ENCODE data around the gene EIF2S3.
"Not testable (repeated sequence)": the region's sequence is repeated elsewhere in the genome, so short reads cannot be mapped to it uniquely, and the experiment has no call there.

The EIF2S3 gene

DNA sequence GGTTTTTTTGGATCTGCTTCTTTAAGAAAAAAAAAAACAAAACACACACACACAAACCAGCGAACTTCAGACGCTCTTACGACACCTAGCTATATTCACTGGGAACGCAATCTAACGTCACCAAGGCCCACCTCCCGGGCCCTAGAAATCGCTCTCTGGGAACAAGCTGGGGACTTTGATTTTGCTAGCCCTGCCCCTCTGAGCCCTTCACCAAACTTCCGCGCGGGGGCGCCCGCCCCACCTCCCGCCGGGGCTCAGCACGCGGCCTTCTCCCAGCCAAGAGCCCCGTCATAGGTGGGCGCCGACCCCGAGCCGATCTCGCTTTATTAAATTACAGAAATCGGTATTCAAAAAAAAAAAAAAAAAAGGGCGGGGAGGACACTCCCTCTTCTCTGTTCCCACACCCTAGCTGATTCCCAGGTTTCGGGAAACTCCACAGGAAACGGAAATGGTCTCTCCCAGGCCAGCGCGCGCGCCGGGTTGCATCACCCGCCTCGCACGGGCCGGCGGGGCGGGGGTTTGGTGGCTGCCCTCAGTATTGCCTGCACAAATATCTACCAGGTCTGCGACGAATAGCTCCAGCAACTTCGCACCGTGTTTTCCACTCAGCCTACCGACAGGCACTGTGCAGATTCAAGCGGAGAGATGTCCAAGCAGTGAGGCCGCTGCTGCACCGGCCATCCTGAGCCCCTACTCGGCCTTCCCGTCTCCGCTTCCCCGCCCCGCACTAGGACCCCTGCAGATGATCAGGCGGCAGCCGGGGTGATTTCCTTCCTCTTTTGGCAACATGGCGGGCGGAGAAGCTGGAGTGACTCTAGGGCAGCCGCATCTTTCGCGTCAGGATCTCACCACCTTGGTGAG lies at the start of gene EIF2S3:
Gene EIF2S3 (plus strand): TSS at position 775 of the 861 bp plus-strand sequence. CDS start 13 bp downstream, at position 788.
- DNase-seq: peak; percentile 95

DNA sequence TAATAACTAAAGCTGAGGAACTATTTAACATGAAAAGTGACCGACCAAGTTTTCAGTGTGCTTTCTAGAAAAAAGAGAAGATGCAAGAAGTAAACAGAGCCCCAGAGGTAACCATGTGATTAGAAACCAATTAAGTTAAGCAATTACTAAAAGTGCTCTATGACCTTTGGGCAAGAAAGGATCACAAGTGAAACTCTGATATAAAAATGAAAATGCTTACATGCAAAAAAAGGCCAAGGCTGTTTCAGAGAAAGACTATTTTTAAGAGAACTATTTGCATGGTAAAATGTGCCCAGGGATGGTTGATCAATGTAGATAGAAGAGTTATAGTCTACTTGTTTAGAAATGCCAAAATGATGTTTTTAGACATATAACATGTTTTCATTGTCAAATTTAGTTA lies 49.7 kb upstream of the EIF2S3 start:
- no peak for DNase-seq

DNA sequence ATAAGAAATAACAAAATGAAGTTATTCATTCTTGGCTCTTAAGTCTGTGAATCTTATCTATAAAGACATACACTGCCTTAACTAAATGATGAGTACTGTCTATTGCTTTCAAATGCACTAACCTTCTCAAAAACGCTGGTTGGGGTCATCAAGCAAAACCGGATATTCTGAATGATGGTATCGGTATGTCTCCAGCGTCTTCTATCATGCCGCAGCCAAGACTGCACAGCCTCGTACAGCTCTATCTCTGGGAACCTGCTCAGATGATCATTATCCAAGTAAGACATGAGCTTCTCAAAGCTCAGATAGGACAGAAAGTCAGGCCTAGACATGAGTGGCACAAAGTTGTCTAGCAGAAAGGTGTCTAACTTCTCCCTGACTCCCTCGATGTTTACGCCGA lies 48.9 kb upstream of the EIF2S3 start:
- DNase-seq: no peak

DNA sequence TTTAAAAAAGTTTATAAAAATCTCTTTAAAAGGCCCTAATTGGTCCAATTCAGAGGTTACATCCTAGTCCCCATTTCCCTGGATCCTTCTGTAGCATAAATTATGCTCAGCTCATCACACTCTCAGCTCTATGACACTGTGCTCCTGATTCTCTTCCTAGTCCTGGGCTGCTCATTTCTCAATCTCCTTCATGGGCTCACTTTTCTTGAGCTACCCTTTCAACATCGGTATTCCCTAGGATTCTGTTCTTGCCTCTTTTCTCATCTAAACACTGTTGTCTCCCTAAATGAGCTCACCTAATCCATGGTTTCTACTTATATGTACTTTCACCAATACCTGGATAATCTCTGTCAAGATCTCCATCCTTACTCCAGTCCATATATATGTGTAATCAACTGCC lies 42.5 kb upstream of the EIF2S3 start:
- DNase-seq: no peak

DNA sequence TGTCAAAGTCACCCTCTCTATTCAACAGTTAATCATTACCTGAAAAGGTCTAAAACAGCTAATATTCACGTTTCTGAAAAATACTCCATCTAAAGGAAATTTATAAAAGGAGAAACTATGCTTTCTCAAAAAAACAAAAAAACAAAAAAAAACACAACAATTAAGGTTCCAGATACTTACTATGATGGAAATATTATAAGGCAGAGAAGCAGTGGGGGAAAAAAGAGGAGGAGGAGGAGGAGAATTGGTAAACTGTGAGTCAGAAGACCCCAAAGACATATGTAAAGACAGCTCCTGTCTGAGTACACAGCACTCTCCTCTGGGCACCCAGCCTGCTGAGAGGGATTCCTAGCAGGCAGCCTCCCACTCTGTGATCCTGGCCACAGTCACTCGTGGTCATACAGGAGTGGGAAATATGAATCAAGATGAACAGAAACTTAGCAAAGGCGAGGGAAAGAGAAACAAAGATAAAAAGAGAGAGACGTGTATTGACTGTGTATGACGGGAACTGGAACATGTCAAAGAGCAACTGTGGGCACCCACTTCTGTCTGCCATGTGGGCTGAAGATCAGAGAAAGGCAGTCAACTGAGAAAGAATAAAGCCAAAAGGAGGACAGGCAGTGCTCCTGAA lies 40.3 kb upstream of the EIF2S3 start:
- no peak for DNase-seq

DNA sequence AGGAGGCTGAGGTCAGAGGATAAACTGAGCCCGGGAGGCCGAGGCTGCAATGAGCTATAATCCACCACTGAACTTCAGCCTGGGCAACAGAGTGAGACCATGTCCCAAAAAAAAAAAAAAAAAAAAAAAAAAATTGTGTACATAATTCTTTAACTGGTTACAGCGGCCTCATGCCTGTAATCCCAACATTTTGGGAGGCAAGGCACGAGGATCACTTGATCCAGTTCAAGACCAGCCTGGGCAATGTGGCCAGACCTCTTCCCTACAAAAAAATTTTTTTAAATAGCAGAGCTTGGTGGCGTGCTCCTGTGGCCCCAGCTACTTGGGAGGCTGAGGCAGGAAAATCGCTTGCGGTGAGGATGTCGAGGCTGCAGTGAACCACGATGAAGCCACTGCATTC lies 37.1 kb upstream of the EIF2S3 start:
- DNase-seq: no peak

DNA sequence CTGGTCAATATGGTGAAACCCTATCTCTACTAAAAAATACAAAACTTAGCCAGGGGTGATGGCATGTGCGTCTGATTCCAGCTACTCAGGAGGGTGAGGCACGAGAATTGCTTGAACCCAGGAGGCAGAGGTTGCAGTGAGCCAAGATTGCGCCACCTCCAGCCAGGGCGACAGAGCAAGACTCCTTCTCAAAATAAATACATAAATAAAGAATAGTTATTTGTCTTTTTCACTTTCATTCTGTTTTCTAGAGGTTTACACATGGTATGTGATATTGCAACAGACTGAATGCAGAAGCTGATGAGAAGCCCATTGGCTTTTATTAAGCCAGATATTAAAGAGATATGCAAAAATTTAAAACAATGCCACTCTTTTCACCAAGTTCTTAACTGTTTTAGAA lies 35.9 kb upstream of the EIF2S3 start:
- DNase-seq: no peak

DNA sequence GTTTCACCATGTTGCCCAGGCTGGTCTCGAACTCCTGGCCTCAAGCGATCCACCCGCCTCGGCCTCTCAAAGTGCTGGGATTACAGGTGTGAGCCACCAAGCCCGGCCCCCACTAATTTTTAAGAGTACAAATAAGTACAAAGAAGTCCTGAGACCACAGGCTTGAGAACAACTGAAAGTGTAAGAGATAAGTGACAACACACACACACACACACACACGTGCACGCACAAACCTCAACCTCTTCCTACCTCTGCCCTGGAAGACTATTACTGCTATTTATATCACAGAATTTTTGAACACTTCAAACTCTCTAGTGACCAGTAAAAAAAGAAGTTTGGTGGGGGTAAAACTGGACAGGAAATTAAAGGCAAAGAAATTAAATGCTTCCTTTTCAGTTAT lies 35.3 kb upstream of the EIF2S3 start:
- no peak for DNase-seq

DNA sequence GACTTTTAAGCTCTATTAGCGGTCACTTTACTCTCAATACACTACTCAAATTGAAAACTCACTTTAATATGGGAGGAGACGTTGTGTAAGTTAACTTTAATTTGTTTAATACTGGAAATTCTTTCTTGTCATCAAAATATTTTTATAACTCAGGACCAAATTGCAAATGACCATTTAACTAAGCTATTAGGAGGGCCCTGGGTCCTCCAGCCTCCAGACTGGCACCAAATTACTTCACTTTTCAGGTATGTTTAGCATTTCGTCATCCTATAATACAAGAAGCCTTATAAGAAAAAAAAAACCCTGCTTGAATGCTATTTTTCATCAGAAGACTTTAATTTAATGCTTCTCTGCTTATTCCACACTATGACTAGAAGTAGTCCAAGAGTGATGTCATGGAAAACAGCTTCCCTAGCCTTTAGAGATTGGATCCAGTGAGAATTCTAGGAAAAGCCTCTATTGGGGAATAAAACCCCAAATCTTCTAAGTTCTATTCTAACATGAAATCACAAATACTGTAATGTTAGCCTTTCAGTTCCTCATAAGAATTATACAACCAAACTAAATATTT lies 34.4 kb upstream of the EIF2S3 start:
- no peak for DNase-seq

DNA sequence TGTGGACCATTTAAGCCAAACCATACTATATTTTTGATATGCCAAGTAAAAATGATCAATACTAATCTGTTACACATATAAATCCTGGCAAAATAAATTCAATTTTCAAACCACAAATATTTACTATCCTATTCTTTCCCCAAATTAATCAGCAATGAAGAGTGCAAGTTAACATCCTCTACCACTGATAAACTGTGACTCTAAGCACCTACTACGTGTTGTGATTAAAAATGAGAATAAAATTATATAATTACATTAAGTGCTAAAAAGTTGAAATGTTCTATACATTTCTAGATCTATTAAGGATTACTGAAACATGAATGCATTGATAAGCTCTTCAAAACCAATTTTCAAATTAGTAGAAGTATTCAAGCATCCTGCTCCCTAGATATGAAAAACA lies 31.2 kb upstream of the EIF2S3 start:
- no peak for DNase-seq

DNA sequence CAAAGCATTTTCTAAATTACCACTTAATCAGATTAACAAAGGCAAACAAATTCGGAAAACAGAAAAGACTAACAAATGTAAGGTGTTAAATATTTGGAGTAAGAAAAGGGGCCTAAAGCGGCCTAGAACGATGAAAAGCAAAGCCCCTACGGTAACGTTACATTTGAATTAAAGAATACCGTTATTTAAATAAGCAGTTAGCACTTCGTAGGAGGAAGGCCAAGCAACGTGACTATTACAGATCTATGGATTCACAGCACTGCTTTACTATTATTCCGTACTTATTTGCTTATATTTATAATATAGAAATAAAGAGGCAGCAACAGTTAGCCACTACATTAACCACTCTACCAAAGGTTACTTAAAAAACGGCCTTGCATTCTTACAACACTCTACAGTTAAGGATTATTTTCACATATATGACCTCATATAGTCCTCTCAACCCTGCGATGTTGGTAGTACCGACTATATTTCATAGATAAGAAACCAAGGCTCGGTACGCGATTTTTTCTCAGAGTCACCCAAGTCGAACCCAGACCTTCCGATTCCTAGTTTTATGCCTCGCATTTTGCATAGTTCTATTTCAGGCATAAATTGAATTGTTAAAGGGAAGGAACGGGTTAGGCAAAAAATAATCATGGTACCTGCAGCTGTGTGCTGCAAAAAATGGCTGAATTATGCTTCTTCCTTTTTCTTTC lies 30.6 kb upstream of the EIF2S3 start:
- DNase-seq: no peak

DNA sequence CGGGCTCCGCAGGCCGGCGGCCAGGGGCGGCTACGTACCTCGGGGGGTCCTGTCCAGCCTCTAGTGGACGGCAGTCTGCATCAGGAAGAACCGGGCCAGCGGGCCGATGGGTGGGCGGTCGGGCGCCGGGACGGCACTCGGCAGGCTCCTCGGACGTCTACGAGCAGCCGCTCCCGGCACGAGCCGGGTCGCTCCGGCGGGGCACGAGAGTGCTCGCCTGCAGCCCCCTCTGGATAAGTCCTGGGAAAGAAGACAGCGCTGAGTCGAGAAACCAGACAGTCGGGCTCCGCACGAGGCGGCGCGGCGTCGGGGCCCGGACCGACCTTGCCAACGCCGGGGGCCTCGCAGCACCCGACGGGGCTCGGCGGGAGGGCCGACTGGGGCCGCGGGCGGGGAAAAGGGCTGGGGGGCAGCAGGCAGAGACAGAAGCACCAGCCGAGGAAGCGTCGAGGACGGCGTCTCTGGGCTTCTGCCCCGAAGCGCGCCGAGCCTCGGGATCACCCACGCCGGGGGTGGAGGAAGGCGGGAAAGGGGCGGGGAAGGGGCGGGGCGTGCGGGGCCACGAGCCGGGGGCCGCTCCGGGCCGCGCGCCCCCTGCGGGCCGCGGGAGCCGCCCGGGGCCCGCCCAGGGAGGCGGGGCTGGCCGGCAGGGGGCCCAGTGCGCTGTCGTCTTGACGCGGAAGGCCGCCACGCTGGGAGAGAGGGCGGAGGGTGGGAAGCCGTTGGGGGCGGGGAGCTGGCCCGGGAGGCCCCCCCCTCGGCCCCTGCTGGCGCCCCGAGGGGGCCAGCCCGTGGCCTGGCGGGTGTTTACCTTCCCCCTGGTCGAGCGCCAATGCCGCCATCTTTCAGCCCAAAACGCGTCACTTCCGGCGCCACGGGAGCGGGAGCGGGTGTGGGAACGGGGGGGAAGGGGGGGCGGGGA lies 29.7 kb upstream of the EIF2S3 start:
- DNase-seq: peak; percentile 22

DNA sequence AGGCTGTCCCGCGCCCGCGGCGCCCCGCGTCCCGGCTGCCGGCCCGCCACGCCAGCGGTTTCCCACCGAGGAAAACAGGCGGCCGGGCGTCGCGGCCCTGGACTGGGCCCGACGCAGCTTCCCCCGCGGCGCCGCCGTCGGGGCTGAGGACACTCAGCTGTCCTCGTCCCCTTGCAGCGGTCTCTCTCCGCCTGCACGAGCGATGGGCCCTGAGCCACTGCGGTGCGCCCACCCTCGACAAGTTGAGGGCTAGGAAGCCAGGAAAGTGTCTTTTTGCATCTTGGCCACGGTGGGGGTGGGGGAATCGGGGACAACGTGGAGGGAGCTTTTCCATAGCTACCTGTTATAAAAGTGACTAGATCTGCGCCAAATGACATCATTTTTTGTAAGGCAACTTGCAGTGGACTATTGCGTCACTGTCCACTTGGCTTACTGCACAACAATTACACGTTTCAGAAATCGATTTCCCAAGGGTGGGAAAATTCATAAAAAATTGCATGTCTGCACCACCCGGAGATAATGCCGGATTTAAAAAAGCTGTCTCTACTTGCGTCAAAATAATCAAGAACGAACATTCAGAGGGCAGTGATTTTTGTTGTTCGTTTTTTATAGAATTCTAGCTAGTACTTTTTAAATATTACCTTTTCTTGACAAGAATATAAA lies 28.9 kb upstream of the EIF2S3 start:
- DNase-seq: no peak

DNA sequence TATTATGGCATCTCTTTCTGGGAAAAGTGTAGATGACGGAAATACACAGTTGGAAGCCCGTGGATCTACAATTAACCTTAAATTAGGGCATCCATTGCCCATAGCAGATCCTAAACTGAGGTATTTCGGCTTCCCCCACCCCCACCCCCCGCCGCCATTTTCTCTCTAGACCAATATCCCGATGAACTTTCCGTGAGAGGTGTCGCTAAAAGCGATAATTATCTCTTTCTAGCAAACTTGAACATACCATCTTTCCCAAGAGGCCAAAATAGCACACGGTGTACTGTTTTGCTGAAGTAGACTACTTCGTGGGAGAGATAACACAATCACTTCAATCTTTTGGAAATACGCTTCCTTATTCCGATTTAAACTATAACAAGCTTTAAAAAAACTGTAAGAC lies 28.3 kb upstream of the EIF2S3 start:
- no peak for DNase-seq

DNA sequence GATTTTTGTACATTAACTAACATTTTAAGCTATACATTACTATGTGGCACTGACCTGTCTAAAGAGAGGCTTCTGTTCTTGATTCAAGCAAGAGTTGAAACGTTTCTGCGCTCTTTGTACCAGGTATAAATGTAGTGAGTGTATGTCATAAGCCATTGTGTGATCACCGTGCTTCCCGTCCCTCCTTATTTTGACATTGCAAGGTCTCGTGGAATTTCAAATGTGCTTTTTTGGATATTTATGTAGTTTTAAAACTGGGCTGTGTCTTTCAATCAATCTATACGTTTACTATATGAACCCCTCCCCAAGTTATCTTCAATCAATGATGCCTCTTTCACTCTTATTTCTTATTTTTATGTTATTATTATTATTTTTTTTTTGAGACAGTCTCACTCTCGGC lies 27.7 kb upstream of the EIF2S3 start, which contains the start of gene KLHL15:
Gene KLHL15 (minus strand): TSS at position 101 of the 400 bp plus-strand sequence. CDS start 20,493 bp downstream, outside the sequence.
- DNase-seq: no peak

DNA sequence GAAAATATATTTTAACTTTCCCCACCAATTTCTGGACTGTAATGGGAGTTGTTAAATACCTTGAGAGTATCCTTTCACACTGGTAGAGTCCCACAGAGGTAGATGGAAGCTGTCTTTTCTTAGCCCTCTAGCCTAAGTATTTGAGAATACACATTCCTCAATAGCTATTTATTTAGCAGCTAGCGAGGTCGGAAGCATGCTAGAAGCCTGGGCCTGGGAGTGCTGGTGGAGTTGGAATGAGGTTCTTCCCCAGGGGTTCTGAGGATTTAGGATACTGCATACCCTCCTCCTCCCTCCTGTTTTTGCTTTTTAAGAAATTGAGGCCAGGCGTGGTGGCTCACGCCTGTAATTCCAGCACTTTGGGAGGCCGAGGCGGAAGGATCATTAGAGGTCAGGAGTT lies 26.8 kb upstream of the EIF2S3 start:
- DNase-seq: no peak

DNA sequence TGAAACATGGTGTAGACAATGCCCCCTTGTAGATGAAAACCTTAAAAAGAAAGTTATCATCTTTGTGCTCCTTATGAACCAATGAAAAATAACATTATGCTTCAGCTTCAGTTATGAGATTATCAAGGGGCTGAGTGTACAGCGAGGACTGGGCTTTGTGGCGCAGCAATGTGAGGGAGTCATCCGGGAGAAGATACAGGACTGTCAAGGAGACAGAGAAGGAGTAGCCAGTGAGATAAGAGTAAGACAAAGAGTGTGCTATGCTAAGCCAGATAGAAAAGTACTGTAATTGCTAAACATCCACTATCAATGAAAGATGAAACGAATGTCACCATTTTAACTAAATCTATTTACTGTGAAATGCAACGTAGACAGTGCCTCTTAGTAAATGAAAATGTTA lies 24.2 kb upstream of the EIF2S3 start:
- no peak for DNase-seq

DNA sequence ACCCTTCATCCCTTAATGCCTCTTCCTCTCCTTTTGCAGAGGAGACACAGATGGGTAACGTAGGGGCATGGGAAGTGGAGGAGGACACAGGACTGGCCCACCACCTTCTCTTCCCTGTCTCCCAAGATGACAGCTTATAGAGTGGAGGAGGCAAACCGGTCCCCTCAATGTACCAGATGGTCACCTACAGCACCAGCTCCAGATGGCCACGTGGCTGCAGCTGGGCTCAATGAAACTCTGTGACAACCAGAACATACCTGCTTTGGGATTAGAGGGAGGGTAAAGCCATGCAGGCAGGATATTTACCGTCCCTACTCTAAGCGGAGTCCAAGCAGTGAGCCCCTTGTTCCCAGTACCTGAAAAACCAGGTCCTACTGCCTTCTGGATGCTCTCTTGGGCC lies 20.3 kb upstream of the EIF2S3 start:
- no peak for DNase-seq

DNA sequence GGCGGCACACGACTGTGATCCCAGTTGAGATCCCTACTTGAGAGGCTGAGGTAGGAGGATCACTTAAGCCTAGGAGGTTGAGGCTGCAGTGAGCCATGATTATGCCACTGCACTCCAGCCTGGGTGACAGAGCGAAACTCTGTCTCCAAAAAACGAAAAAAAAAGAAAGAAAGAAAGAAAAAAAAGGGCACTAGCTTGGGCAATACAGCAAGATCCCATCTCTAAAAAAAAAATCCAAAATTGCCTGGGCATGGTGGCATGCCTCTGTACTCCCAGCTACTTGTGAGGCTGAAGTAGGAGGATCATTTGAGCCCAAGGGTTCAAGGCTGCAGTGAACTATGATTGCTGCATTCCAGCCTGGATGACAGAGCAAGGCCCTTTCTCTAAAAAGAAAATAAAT lies 17.0 kb upstream of the EIF2S3 start:
- no peak for DNase-seq

DNA sequence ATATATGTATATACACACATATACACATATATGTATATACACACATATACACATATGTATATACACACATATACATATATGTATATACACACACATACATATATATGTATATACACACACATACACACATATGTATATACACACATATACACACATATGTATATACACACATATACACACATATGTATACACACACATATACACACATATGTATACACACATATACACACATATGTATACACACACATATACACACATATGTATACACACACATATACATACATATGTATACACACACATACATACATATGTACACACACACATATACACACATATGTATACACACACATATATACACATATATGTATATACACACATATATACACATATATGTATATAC lies 8.7 kb upstream of the EIF2S3 start:
- not testable (repeated sequence) for DNase-seq

DNA sequence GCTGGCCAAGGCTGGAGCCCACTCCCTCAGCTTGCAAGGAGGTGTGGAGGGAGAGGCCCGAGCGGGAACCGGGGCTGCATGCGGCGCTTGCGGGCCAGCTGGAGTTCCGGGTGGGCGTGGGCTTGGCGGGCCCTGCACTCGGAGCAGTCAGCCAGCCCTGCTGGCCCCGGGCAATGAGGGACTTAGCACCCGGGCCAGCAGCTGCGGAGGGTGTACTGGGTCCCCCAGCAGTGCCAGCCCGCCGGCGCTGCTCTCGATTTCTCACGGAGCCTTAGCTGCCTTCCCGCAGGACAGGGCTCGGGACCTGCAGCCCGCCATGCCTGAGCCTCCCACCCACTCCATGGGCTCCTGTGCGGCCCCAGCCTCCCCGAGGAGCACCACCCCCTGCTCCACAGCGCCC lies 5.1 kb upstream of the EIF2S3 start:
- DNase-seq: not testable (repeated sequence)
